ACC112 (cell line): Measurements from ENCODE around the gene FEM1C.
"Not testable (repeated sequence)": the region's sequence is repeated elsewhere in the genome, so short reads cannot be mapped to it uniquely, and the experiment has no call there.

Experiments used
- H2AFZ ChIP-seq: fragments of 200-600 bp; sonication (generic); one replicate; pipeline ENCODE4 v1.6.0; 2017; ENCODE audit warnings: antibody characterized with exemption, low read length; ENCODE audit not compliant: unreplicated experiment
- H3K27ac ChIP-seq: fragments of 200-600 bp; sonication (generic); 2 replicates; pipeline ENCODE4 v1.5.1; 2014; ENCODE audit warnings: low read depth, mild to moderate bottlenecking, antibody characterized with exemption, low read length, moderate library complexity
- H3K27me3 ChIP-seq: fragments of 200-600 bp; sonication (generic); 2 replicates; pipeline ENCODE4 v1.6.1; 2014; ENCODE audit warnings: mild to moderate bottlenecking, antibody characterized with exemption, low read length, moderate library complexity, mixed read lengths; ENCODE audit not compliant: insufficient read depth
- H3K36me3 ChIP-seq: fragments of 200-600 bp; sonication (generic); 2 replicates; pipeline ENCODE4 v1.6.1; 2016; ENCODE audit warnings: mild to moderate bottlenecking, antibody characterized with exemption, low read length, moderate library complexity, mixed read lengths; ENCODE audit not compliant: insufficient read depth
- H3K4me1 ChIP-seq: fragments of 200-600 bp; sonication (generic); one replicate; pipeline ENCODE4 v1.6.1; 2016; ENCODE audit warnings: low read length, mixed read lengths; ENCODE audit not compliant: insufficient read depth, unreplicated experiment, control insufficient read depth
- H3K4me3 ChIP-seq: fragments of 200-600 bp; sonication (generic); 2 replicates; pipeline ENCODE4 v1.5.1; 2014; ENCODE audit warnings: mild to moderate bottlenecking, low read depth, low read length
- H3K79me2 ChIP-seq: fragments of 200-600 bp; sonication (generic); one replicate; pipeline ENCODE4 v1.6.0; 2016; ENCODE audit warnings: low read length; ENCODE audit not compliant: control insufficient read depth, unreplicated experiment, insufficient read depth

FEM1C gene

GRCh38 chr5:115496936-115497576 is 47.5 kb downstream of the FEM1C start:
- H3K79me2 ChIP-seq = no peaks in the 10 kb centered on the region
- H3K27me3 ChIP-seq = no peaks in the 10 kb centered on the region
- peaks cover 6% of the 10 kb centered on the region for H3K4me1 ChIP-seq
- H2AFZ ChIP-seq = no peak overlapping the region
- H3K27ac ChIP-seq = no peak overlapping the region
- no peaks in the 10 kb centered on the region for H3K36me3 ChIP-seq
- H3K4me3 ChIP-seq = no peak overlapping the region

DNA sequence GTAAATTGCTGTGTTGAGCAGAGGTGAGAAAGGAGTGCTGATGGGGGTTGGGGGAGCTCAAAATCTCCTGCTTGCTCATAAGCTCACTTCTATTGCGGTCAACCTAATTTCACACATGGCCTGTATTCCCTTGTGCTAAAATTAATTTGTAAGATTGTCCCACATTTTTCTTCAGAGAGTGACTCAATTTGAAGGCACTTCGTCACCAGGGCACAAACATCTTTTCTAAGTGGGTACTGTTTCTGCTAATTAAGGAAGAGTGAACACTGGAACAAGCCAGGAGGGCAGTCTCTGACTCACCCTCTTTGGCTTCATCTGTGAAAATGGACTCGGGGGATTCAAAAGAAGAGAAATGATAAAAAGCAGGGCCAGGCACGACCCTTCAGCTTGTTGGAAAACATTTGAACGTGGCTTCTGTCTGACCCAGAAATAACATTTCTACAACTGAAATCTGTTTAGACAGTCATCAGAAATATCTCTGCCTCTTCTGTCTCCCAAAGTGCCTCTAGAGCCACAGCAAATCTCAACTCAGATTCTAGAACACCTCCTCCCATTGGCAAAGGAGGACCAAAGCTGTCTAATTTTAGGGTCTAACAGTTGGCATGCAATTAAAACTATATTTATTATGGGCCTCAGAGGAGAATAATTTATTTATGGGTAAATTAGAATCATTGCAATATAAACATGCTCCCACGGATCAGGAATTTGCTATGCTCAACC is 49.8 kb downstream of the FEM1C start:
- Histone ChIP-seq H3K4me3 (no peak overlapping the region), H3K79me2 (no peaks in the 10 kb centered on the region), H3K36me3 (no peaks in the 10 kb centered on the region), H3K27ac (no peak overlapping the region), H3K27me3 (no peaks in the 10 kb centered on the region), H2AFZ (no peak overlapping the region), H3K4me1 (peaks cover 6% of the 10 kb centered on the region)

DNA sequence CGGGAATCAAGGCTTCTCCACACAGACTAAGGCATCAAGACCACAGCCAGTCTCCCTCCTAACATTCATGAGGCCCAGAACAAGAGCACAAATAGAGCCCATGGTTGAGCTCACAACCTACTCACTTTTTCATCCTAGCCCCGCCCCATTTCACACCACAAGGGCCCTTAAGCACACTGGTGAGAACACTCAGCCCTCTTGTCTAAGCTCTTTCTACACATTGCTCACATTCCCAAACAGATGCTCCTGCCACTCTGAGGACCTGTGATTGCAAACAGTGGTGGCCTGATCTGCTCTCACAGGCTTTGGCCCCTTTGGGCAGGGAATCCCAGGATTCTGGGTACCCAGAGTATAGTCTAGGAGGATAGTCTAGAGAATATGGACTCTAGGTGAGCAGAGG is 54.0 kb downstream of the FEM1C start:
- Histone ChIP-seq H3K79me2 (no peaks in the 10 kb centered on the region), H3K27ac (no peak overlapping the region), H3K36me3 (no peaks in the 10 kb centered on the region), H3K4me3 (no peak overlapping the region), H3K27me3 (no peaks in the 10 kb centered on the region), H3K4me1 (peaks cover 6% of the 10 kb centered on the region), H2AFZ (no peak overlapping the region)

DNA sequence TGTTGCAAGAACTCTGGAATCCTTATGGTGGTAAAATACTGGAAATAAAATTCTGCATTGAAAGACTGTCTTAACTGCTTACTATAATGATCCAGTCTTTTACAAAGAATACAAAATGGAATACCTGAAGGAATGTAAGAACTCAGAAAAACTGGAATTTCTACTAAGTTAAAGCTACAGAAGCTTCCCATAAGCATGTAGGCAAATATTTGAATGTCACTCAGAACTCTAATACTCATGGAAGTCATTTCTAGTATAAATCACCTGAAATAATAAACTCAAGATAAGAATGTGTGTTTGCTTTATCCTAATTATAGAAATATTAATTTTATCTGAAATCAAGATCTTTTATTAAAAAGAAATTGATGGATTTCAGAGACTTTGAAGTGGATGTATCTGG is 54.8 kb downstream of the FEM1C start:
- H2AFZ ChIP-seq = no peak overlapping the region
- H3K4me1 ChIP-seq = peaks cover 3% of the 10 kb centered on the region
- H3K27ac ChIP-seq = no peak overlapping the region
- H3K4me3 ChIP-seq = no peak overlapping the region
- H3K36me3 ChIP-seq = no peaks in the 10 kb centered on the region
- H3K79me2 ChIP-seq = no peaks in the 10 kb centered on the region
- no peaks in the 10 kb centered on the region for H3K27me3 ChIP-seq

- H3K4me3 ChIP-seq = no peak overlapping the region
- no peaks in the 10 kb centered on the region for H3K27me3 ChIP-seq
- H3K27ac ChIP-seq = no peak overlapping the region
- no peak overlapping the region for H2AFZ ChIP-seq
- no peaks in the 10 kb centered on the region for H3K36me3 ChIP-seq
- no peaks in the 10 kb centered on the region for H3K79me2 ChIP-seq
- H3K4me1 ChIP-seq = no peaks in the 10 kb centered on the region
Measured at GRCh38 chr5:115487756-115488155, 56.8 kb downstream of the FEM1C start.

DNA sequence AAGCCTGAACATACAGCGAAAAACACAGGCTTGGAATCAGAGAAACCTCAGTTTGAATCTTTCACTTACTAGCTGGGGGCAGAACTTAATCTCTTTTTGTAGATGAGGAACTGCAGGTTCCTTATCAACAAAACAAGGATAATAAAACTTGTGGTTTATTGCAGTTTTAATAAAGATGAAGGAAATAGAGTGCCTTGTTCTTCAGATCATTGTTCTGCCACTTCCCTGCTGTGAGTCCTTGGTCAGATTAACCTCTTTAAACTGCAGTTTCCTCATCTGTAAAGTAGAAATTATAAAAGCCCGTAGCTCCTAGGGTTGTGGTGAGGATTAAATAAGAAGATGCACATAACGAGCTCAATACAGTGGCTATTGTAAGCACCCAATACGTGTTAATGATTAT is 57.4 kb downstream of the FEM1C start:
- Histone ChIP-seq H3K36me3 (no peaks in the 10 kb centered on the region), H3K79me2 (no peaks in the 10 kb centered on the region), H2AFZ (no peak overlapping the region), H3K27me3 (no peaks in the 10 kb centered on the region), H3K4me3 (no peak overlapping the region), H3K27ac (no peak overlapping the region), H3K4me1 (no peaks in the 10 kb centered on the region)

GRCh38 chr5:115486728-115487127 is 57.8 kb downstream of the FEM1C start:
- Histone ChIP-seq H3K4me3 (no peak overlapping the region), H3K27ac (no peak overlapping the region), H3K36me3 (no peaks in the 10 kb centered on the region), H3K4me1 (no peaks in the 10 kb centered on the region), H3K27me3 (no peaks in the 10 kb centered on the region), H3K79me2 (no peaks in the 10 kb centered on the region), H2AFZ (no peak overlapping the region)

DNA sequence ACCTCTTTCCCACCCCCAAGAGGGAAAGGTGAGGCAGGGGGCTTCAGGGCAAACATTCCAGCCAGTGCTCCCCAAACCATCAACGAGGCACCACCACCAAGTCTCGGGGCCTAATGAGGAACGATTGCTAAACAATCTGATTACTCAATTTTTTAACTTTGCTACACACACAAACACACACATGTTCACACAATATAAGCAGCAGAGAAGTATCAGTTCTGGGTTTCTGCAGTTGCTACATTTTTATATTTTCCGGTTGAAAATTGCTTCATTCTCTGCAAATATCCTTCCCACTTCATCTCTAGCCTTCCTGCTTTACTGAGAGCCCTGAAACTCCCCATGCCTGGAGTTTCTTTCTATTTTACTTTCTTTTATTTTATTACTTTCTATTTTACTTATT is 60.2 kb downstream of the FEM1C start:
- Histone ChIP-seq H3K79me2 (no peaks in the 10 kb centered on the region), H3K4me1 (no peaks in the 10 kb centered on the region), H3K27me3 (no peaks in the 10 kb centered on the region), H3K36me3 (no peaks in the 10 kb centered on the region), H3K4me3 (no peak overlapping the region), H3K27ac (no peak overlapping the region), H2AFZ (no peak overlapping the region)

DNA sequence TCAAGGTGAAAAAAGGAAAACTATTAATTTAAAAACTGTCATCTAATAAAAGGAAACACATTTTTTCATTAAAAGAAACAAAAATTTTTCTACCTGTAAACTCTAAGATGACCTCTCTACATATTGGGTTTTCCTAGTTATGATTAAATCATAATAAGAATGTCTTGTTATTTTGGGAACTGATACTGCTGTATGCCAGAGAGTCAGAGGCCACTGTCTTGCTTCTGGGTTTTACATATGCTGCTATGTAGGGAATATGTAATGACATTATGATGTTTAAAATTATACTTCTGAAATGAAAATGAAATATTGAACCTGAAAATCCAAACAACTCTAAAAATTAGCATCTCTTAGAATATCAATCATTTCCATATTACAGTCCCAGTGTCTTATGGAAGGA is 63.7 kb downstream of the FEM1C start:
- Histone ChIP-seq H3K27ac (no peak overlapping the region), H3K4me3 (no peak overlapping the region), H2AFZ (no peak overlapping the region), H3K27me3 (no peaks in the 10 kb centered on the region), H3K79me2 (no peaks in the 10 kb centered on the region), H3K36me3 (no peaks in the 10 kb centered on the region), H3K4me1 (no peaks in the 10 kb centered on the region)

GRCh38 chr5:115480271-115480670 is 64.3 kb downstream of the FEM1C start:
- H3K27ac ChIP-seq = no peak overlapping the region
- no peaks in the 10 kb centered on the region for H3K27me3 ChIP-seq
- no peak overlapping the region for H3K4me3 ChIP-seq
- no peaks in the 10 kb centered on the region for H3K4me1 ChIP-seq
- H3K79me2 ChIP-seq = no peaks in the 10 kb centered on the region
- H3K36me3 ChIP-seq = no peaks in the 10 kb centered on the region
- no peak overlapping the region for H2AFZ ChIP-seq

DNA sequence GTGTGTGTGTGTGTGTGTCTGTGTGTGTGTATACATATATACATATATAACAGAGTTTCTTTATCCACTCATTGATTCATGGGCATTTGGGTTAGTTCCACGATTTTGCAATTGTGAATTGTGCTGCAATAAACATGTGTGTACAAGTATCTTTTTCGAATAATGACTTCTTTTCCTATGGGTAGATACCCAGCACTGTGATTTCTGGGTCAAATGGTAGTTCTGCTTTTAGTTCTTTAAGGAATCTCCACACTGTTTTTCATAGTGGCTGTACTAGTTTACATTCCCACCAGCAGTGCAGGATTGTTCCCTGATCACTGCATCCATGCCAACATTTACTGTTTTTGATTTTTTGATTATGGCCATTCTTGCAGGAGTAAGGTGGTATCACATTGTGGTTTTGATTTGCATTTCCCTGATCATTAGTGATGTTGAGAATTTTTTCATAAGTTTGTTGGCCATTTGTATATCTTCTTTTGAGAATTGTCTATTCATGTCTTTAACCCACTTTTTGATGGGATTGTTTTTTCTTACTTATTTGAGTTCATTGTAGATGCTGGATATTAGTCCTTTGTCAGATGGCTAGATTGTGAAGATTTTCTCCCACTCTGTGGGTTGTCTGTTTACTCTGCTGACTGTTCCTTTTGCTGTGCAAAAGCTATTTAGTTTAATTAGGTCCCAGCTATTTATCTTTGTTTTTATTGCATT is 65.3 kb downstream of the FEM1C start:
- not testable (repeated sequence) for H3K79me2 ChIP-seq, H3K4me3 ChIP-seq, H3K27ac ChIP-seq, H3K4me1 ChIP-seq, H2AFZ ChIP-seq, H3K27me3 ChIP-seq, H3K36me3 ChIP-seq
